ENCODE results near the gene ADAMTS6. TPM values are rescaled to one million over a fixed set of nuclear protein-coding genes. Genes with fewer than 3 reads are reported as not detected.
"Not testable (repeated sequence)": the region's sequence is repeated elsewhere in the genome, so short reads cannot be mapped to it uniquely, and the experiment has no call there.

ADAMTS6 gene
- polyA plus RNA-seq, 10 donors = 0.75 to 3.4 (median 1.2) TPM

GRCh38 chr5:65366655-65367054 lies 115.1 kb downstream of the ADAMTS6 start:
- peak in 1 of 3 donors; percentile 26 for DNase-seq

DNA sequence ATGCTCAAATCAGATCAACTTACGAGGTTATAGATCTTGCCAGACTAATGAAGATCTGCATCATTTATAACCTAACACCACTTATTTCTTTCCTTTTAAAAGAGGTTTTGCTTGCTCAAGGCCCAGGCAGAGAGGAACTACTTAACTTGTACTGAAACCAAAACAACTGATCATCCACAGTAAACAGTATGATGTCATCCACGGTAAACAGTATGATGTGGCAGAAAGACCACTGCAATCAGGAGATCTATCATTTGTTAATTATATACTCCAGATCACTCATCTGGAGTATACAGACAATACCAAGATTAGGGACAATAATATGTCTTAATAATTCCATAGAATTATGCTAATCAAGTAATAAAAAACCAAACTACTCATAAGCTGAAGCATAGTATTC lies 116.8 kb downstream of the ADAMTS6 start:
- peak in 1 of 3 donors; percentile 4 for DNase-seq

DNA sequence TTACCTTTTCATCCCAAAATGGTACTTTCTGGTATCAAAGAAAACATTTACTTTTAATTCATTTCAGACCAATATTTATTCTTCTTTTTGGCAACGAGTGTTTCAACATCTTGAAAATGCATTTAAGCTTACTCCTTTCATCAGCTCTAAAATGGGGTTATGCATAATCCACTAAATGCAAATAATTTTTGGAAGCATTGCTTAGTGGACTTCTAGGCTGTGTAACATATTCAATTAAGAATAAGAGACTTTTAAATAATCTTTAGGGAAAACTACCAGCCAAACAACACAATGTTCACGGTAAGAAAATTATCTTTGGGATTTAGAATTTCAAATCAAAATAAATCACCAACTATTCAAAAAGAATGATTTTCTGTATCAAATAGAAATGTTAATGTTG lies 118.2 kb downstream of the ADAMTS6 start:
- DNase-seq = peak in 1 of 3 donors; percentile 49

DNA sequence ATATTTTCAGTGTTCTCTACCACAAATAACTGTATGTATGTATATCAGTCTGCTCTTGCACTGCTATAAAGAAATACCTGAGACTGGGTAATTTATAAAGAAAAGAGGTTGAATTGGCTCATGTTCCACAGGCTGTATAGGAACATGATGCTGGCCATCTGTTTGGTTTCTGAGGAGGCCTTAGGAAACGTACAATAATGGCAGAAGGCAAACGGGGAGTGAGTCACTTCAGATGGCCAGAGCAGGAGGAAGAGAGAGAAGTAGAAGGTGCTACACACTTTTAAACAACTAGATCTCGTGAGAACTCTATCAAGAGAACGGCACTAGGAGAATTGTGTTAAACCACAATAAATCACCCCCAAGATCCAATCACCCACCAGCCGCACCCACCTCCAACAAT lies 121.7 kb downstream of the ADAMTS6 start:
- no peak for DNase-seq

GRCh38 chr5:65359569-65359968 lies 122.2 kb downstream of the ADAMTS6 start:
- no peak for DNase-seq

- no peak for DNase-seq
Observed at GRCh38 chr5:65356274-65356673, 125.4 kb downstream of the ADAMTS6 start.

DNA sequence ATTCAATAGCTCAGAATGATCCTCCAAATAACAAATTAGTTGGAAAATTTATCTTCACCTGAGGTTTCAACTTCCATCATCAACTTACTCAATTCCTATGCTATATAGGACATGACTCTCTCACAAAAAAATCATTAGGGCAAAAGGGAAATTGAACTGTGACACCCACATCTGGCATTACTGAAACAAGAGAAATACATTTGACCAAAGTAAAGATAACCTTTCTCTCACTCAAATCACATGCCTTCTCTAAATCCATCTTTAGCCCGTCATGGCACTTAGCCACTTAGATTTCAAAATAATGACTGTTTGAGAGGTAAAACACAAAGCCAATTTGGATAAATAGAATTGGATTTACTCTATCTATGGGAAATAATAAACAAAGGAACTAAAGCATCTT lies 126.4 kb downstream of the ADAMTS6 start:
- DNase-seq = no peak

- no peak for DNase-seq
Observed at GRCh38 chr5:65341835-65342234, 139.9 kb downstream of the ADAMTS6 start.

DNA sequence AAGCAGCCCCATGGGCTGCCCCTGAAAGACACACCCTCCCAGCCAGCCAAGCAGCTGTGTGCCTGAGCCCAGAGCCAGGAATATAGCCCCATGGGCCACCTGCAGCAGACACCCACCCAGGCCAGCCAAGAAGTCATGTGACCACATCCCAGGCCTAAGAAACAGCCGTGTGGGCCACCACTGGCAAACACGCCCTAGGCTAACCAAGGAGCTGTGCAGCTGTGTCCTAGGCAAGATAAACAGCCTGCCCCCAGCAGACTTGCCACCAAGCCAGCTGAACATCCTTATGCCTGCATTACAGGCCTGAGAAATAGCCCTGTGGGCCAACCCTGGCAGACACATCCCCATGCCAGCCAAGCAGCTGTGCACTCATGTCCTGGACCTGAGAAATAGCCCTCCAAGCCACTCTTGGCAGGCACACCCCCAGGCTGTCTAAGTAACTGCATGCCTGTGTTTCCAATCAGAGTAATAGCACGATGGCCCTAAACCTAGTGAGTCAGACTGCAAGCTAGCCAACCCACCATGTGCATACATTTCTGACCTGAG lies 143.0 kb downstream of the ADAMTS6 start:
- DNase-seq = peak in 2 of 3 donors; percentile 2 to 8

- no peak for DNase-seq
Observed at GRCh38 chr5:65334077-65334476, 147.6 kb downstream of the ADAMTS6 start.

- DNase-seq = no peak
Observed at GRCh38 chr5:65332591-65332990, 149.1 kb downstream of the ADAMTS6 start.

- peak in 2 of 3 donors; percentile 12 to 39 for DNase-seq
Observed at GRCh38 chr5:65329266-65329665, 152.5 kb downstream of the ADAMTS6 start.

DNA sequence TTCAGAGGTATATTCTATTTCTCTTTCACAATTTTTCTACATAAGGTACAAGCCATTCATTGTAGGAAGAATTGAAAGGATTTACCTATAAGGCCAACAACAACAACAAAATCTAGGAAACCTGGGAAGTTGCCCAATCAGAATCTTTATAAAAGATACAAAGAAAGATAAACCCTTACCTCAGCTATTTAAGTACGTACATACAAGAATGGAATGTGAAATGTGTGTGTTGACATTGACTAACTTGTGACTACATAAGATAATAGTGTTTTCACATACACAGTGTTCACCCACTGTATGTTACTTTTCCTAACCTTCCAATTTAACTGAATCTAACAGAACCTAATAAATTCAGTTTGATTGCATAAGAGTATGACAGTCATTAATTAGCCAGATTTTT lies 154.1 kb downstream of the ADAMTS6 start:
- no peak for DNase-seq

- DNase-seq = peak in 1 of 3 donors; percentile 22
Observed at GRCh38 chr5:65326922-65327321, 154.8 kb downstream of the ADAMTS6 start.

DNA sequence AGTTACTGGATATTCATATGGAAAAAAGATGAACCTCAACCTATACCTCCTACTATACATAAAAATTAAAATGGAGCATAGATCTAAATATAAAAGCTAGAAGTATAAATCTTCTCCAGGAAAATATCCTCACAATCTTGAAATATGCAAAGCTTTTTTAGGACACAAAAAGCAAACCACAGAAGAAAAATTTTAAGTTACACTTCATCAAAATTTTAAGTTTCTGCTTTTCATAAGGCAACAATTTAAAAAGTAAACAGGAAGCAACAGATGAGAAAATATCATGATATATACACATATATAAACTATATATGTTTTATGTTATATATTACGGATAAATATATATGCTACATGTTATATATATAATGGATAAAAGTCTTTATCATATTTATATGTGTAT lies 157.5 kb downstream of the ADAMTS6 start:
- no peak for DNase-seq

GRCh38 chr5:65320704-65321103 lies 161.0 kb downstream of the ADAMTS6 start:
- not testable (repeated sequence) for DNase-seq

DNA sequence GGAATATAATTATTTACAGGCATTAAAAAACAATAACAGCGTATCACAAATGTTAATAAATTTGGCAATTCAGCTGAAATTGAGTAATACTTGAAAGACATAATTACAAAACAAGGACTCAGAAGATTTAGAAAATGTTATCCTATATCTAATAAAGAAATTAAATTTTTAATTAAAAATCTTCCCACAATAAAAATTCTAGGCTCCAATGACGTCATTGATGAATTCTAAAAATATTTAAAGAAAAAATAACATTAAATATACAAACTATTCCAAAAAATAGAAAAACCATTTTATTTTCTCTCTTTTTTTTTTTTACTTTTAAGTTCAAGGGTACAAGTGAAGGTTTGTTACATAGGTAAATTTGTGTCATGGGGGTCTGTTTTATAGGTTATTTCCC lies 161.5 kb downstream of the ADAMTS6 start:
- no peak for DNase-seq

DNA sequence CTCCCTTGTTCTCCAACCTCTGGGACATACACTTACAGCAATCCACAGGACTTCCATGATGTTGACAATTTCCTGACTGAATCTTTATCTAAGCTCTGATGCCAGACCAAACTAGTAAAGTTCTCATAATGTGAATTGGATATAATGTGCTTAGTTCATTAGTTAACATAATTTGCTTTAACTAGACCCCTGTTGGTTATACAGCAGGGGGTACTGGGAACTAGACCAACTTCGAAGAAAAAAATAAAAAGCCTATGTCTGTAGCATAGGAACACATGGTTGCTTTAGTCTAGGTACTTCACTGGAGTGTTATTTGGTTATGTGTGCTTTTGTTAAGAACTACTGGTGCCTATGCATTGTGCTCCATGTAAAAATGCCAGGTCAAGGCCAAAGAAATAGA lies 173.8 kb downstream of the ADAMTS6 start:
- no peak for DNase-seq

- DNase-seq = no peak
Observed at GRCh38 chr5:65307088-65307487, 174.6 kb downstream of the ADAMTS6 start.

DNA sequence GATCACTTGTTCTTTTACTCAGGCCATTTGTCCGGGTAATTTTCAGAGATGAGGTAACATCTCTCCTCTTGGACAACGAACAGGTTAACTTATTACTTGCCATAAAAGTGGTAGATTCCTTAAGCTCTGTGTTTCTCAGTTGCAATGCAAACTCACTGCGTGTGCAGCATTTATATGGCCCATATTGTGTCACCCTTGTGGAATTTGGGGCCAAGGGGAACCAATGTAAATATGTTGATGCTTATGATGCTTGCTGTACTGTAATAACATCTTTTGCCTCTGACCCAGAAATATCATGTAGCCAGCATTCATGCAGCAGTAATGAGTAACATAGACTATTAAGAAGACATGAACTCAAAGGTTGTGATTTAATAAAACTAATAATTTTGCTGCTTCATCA lies 175.8 kb downstream of the ADAMTS6 start:
- DNase-seq = no peak

DNA sequence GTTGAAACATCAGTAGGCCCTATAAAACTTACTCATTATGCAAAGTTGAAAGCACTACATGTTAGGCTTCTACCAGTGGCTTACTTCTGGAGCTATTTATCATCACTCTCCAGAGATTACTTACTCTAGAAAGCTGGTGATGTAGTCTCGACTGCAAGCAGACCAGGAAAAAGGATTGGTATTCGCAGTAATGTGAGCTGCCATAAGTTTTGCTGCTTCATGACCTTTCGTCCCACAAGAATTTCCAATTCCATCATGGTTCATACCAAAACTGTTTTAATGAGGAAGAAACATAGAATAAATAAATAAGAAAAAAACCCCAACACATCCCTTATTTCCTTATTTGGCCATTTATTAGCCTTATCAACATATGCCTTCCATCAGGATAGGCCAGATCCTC lies 181.9 kb downstream of the ADAMTS6 start:
- peak in 1 of 3 donors; percentile 33 for DNase-seq

DNA sequence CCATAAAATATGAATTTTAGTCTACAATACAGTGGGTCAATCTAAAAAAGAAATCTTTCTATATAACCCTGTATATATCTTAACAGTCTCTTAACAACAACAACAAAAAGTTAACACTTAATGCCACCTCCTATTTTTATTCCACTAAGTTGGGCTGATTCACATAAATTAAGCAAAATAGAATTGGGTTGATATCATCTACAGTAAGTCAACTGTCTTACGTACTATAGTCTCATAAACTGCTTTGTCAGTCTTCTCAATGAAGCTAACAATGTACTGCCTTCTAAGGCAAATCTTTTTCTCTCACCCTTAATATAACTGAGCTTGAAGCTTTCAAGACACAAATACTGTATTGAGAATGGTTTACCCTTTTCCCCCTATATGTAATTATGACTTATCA lies 185.7 kb downstream of the ADAMTS6 start:
- DNase-seq = no peak

- peak in 2 of 3 donors; percentile 15 to 28 for DNase-seq
Observed at GRCh38 chr5:65292196-65292595, 189.5 kb downstream of the ADAMTS6 start.

- no peak for DNase-seq
Observed at GRCh38 chr5:65290677-65291076, 191.0 kb downstream of the ADAMTS6 start.

- DNase-seq = no peak
Observed at GRCh38 chr5:65288657-65289056, 193.1 kb downstream of the ADAMTS6 start.
